HEK293 (cell line): ENCODE measurements around the gene AEN.

ENCODE experiments used
- EGR2 ChIP-seq: fragments of 450-650 bp; formaldehyde crosslinking; IDR thresholded peaks from 2 replicates; pipeline ENCODE4 v1.5.1; 2016; ENCODE audit warnings: low read depth, missing biosample characterization, missing genetic modification characterization
- GLIS2 ChIP-seq: fragments of 450-650 bp; formaldehyde crosslinking; IDR thresholded peaks from 2 replicates; pipeline ENCODE4 v1.5.1; 2016; ENCODE audit warnings: missing biosample characterization, missing genetic modification characterization
- HOXC10 ChIP-seq: sonication (generic); formaldehyde crosslinking; IDR thresholded peaks from 2 replicates; pipeline ENCODE4 v1.8.1; 2023; ENCODE audit warnings: mild to moderate bottlenecking, missing genetic modification reagents
- OVOL3 ChIP-seq: fragments of 450-650 bp; formaldehyde crosslinking; IDR thresholded peaks from 2 replicates; pipeline ENCODE4 v1.5.1; 2016; ENCODE audit warnings: missing biosample characterization, missing genetic modification characterization
- TRIM28 ChIP-seq: IDR thresholded peaks from 2 replicates; pipeline ENCODE4 v1.6.1; 2011; ENCODE audit warnings: low read length, control low read depth, borderline replicate concordance
- WT1 ChIP-seq: fragments of 450-650 bp; formaldehyde crosslinking; IDR thresholded peaks from 2 replicates; pipeline ENCODE4 v1.5.1; 2016; ENCODE audit warnings: missing biosample characterization, missing genetic modification characterization
- ZBTB17 ChIP-seq: fragments of 450-650 bp; formaldehyde crosslinking; IDR thresholded peaks from 2 replicates; pipeline ENCODE4 v1.5.1; 2016; ENCODE audit warnings: missing biosample characterization, missing genetic modification characterization
- ZFHX2 ChIP-seq: fragments of 450-650 bp; formaldehyde crosslinking; conservative IDR thresholded peaks from 2 replicates; pipeline ENCODE4 v1.5.1; 2016; ENCODE audit warnings: missing biosample characterization, missing genetic modification characterization
- ZFP37 ChIP-seq: fragments of 450-650 bp; formaldehyde crosslinking; IDR thresholded peaks from 2 replicates; pipeline ENCODE4 v1.5.1; 2016; ENCODE audit warnings: missing biosample characterization, missing genetic modification characterization
- ZNF114 ChIP-seq: fragments of 450-650 bp; formaldehyde crosslinking; IDR thresholded peaks from 2 replicates; pipeline ENCODE4 v1.5.0; 2017; ENCODE audit warnings: missing biosample characterization, missing genetic modification characterization
- ZNF16 ChIP-seq: fragments of 450-650 bp; formaldehyde crosslinking; IDR thresholded peaks from 2 replicates; pipeline ENCODE4 v1.5.1; 2016; ENCODE audit warnings: low read depth, missing biosample characterization, missing genetic modification characterization
- ZNF23 ChIP-seq: fragments of 450-650 bp; formaldehyde crosslinking; IDR thresholded peaks from 2 replicates; pipeline ENCODE4 v1.5.1; 2016; ENCODE audit warnings: missing biosample characterization, missing genetic modification characterization, borderline replicate concordance
- ZNF248 ChIP-seq: fragments of 450-650 bp; formaldehyde crosslinking; IDR thresholded peaks from 2 replicates; pipeline ENCODE4 v1.5.1; 2017; ENCODE audit warnings: missing biosample characterization, missing genetic modification characterization
- ZNF335 ChIP-seq: fragments of 450-650 bp; formaldehyde crosslinking; conservative IDR thresholded peaks from 2 replicates; pipeline ENCODE4 v1.5.1; 2016; ENCODE audit warnings: missing biosample characterization, missing genetic modification characterization
- ZNF341 ChIP-seq: fragments of 450-650 bp; formaldehyde crosslinking; IDR thresholded peaks from 2 replicates; pipeline ENCODE4; 2016; ENCODE audit warnings: low read depth, missing biosample characterization, missing genetic modification characterization
- ZNF560 ChIP-seq: fragments of 450-650 bp; formaldehyde crosslinking; IDR thresholded peaks from 2 replicates; pipeline ENCODE4 v1.5.1; 2017; ENCODE audit warnings: missing biosample characterization, missing genetic modification characterization, borderline replicate concordance
- ZNF600 ChIP-seq: fragments of 450-650 bp; formaldehyde crosslinking; IDR thresholded peaks from 2 replicates; pipeline ENCODE4 v1.5.1; 2016; ENCODE audit warnings: missing biosample characterization, missing genetic modification characterization
- ZNF621 ChIP-seq: fragments of 450-650 bp; formaldehyde crosslinking; IDR thresholded peaks from 2 replicates; pipeline ENCODE4 v1.5.1; 2017; ENCODE audit warnings: missing biosample characterization, missing genetic modification characterization
- ZNF623 ChIP-seq: fragments of 450-650 bp; formaldehyde crosslinking; IDR thresholded peaks from 2 replicates; pipeline ENCODE4 v1.5.1; 2016; ENCODE audit warnings: missing biosample characterization, missing genetic modification characterization
- ZNF664 ChIP-seq: fragments of 450-650 bp; formaldehyde crosslinking; IDR thresholded peaks from 2 replicates; pipeline ENCODE4 v1.5.1; 2016; ENCODE audit warnings: missing biosample characterization, missing genetic modification characterization
- ZNF707 ChIP-seq: fragments of 450-650 bp; formaldehyde crosslinking; IDR thresholded peaks from 2 replicates; pipeline ENCODE4 v1.5.1; 2016; ENCODE audit warnings: missing biosample characterization, missing genetic modification characterization
- ZNF785 ChIP-seq: fragments of 450-650 bp; formaldehyde crosslinking; IDR thresholded peaks from 2 replicates; pipeline ENCODE4 v1.5.1; 2016; ENCODE audit warnings: missing biosample characterization, missing genetic modification characterization
- ZNF792 ChIP-seq: fragments of 450-650 bp; formaldehyde crosslinking; IDR thresholded peaks from 2 replicates; pipeline ENCODE4 v1.5.1; 2016; ENCODE audit warnings: missing biosample characterization, missing genetic modification characterization
- TF ChIP-seq, protein P1 (sequence below): fragments of 450-650 bp; formaldehyde crosslinking; optimal IDR thresholded peaks from 2 replicates; pipeline ENCODE3; 2016; ENCODE audit warnings: missing biosample characterization, mild to moderate bottlenecking, missing genetic modification characterization
- TF ChIP-seq, protein P2 (sequence below): fragments of 450-650 bp; formaldehyde crosslinking; IDR thresholded peaks from 2 replicates; pipeline ENCODE4 v1.5.1; 2016; ENCODE audit warnings: missing biosample characterization, missing genetic modification characterization
- TF ChIP-seq, protein P3 (sequence below): fragments of 450-650 bp; formaldehyde crosslinking; IDR thresholded peaks from 2 replicates; pipeline ENCODE4 v1.5.1; 2016; ENCODE audit warnings: missing biosample characterization, missing genetic modification characterization
- TF ChIP-seq, protein P4 (sequence below): fragments of 450-650 bp; formaldehyde crosslinking; IDR thresholded peaks from 2 replicates; pipeline ENCODE4 v1.5.1; 2016; ENCODE audit warnings: missing biosample characterization, missing genetic modification characterization, borderline replicate concordance
- TF ChIP-seq, protein P5 (sequence below): fragments of 450-650 bp; formaldehyde crosslinking; IDR thresholded peaks from 2 replicates; pipeline ENCODE4 v1.5.1; 2016; ENCODE audit warnings: missing biosample characterization, missing genetic modification characterization, low read depth

Gene AEN

DNA sequence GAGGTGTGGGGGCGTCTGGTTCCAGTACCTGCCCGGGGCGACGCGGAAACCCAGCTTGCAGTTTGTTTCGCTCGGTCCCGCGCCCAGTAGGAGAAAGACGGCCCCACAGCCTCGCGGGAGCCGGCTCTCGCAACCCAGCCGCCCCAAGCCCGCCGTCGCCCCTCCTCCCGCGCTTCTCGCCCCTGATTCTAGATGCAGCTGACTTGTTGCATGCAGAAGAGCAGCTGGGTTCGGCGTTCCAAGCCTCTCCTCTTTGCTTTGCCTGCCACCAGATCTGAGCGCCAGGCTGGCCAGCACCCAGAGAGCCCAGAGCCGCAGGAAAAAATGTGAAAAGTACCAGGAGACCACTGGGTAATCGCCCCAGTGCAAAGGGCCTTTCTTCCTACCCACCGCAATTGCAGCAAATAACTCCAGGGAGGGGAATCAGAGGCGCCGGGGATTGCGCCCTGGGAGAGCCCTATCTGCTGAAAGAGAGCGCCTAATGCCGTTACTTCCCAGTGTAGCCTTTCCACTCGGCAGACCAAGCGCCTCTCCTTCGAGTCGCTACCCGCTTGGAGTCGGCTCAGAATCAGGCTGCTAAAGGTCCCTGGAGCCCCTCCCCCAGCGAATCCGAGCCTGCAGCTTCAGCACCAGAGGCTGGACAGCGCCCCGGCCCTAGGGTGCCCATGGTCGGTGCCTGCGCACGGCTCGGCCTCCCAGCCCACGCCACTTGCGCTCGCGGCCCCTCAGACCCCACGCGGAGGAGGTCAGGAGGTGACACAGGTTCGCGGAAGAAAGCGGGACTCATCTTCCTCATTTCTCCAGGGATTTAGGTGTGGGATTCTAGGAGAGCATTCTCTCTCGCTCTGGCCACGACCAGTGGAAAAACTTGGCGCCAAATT is 15.7 kb upstream of the AEN start (continued):
- TF ChIP-seq ZNF785 (tag by site-specific recombination) (peak; percentile 84), ZNF792 (tag by site-specific recombination) (no peak), GLIS2 (tag by site-specific recombination) (peak; percentile 78), ZFP37 (tag by site-specific recombination) (peak; percentile 80), ZNF600 (tag by site-specific recombination) (peak; percentile 74), ZNF335 (tag by site-specific recombination) (peak; percentile 99), EGR2 (tag by site-specific recombination) (no peak), ZNF341 (peak; percentile 37), ZNF621 (tag by site-specific recombination) (no peak), ZBTB17 (tag by site-specific recombination) (peak; percentile 98), TRIM28 (peak; percentile 31; the same call in 1 of the 2 replicates), OVOL3 (tag by site-specific recombination) (no peak), WT1 (tag by site-specific recombination) (peak; percentile 26; the same call in 1 of the 2 replicates), ZNF16 (no peak), ZNF248 (tag by site-specific recombination) (no peak), ZNF560 (tag by site-specific recombination) (no peak), ZNF623 (tag by site-specific recombination) (no peak), ZNF664 (tag by site-specific recombination) (no peak), ZFHX2 (tag by site-specific recombination) (peak; percentile 61), ZNF114 (tag by site-specific recombination) (no peak), ZNF707 (tag by site-specific recombination) (no peak), HOXC10 (CRISPR knock-in tag) (no peak), ZNF23 (tag by site-specific recombination) (no peak)
- TF ChIP-seq, protein P1, sequence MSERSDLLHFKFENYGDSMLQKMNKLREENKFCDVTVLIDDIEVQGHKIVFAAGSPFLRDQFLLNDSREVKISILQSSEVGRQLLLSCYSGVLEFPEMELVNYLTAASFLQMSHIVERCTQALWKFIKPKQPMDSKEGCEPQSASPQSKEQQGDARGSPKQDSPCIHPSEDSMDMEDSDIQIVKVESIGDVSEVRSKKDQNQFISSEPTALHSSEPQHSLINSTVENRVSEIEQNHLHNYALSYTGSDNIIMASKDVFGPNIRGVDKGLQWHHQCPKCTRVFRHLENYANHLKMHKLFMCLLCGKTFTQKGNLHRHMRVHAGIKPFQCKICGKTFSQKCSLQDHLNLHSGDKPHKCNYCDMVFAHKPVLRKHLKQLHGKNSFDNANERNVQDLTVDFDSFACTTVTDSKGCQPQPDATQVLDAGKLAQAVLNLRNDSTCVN (tag by site-specific recombination), result peak; percentile 62
- TF ChIP-seq, protein P2, sequence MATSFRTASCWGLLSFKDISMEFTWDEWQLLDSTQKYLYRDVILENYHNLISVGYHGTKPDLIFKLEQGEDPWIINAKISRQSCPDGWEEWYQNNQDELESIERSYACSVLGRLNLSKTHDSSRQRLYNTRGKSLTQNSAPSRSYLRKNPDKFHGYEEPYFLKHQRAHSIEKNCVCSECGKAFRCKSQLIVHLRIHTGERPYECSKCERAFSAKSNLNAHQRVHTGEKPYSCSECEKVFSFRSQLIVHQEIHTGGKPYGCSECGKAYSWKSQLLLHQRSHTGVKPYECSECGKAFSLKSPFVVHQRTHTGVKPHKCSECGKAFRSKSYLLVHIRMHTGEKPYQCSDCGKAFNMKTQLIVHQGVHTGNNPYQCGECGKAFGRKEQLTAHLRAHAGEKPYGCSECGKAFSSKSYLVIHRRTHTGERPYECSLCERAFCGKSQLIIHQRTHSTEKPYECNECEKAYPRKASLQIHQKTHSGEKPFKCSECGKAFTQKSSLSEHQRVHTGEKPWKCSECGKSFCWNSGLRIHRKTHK, result no peak
- TF ChIP-seq, protein P3, sequence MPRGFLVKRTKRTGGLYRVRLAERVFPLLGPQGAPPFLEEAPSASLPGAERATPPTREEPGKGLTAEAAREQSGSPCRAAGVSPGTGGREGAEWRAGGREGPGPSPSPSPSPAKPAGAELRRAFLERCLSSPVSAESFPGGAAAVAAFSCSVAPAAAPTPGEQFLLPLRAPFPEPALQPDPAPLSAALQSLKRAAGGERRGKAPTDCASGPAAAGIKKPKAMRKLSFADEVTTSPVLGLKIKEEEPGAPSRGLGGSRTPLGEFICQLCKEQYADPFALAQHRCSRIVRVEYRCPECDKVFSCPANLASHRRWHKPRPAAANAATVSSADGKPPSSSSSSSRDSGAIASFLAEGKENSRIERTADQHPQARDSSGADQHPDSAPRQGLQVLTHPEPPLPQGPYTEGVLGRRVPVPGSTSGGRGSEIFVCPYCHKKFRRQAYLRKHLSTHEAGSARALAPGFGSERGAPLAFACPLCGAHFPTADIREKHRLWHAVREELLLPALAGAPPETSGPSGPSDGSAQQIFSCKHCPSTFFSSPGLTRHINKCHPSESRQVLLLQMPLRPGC (tag by site-specific recombination), result no peak
- TF ChIP-seq, protein P4, sequence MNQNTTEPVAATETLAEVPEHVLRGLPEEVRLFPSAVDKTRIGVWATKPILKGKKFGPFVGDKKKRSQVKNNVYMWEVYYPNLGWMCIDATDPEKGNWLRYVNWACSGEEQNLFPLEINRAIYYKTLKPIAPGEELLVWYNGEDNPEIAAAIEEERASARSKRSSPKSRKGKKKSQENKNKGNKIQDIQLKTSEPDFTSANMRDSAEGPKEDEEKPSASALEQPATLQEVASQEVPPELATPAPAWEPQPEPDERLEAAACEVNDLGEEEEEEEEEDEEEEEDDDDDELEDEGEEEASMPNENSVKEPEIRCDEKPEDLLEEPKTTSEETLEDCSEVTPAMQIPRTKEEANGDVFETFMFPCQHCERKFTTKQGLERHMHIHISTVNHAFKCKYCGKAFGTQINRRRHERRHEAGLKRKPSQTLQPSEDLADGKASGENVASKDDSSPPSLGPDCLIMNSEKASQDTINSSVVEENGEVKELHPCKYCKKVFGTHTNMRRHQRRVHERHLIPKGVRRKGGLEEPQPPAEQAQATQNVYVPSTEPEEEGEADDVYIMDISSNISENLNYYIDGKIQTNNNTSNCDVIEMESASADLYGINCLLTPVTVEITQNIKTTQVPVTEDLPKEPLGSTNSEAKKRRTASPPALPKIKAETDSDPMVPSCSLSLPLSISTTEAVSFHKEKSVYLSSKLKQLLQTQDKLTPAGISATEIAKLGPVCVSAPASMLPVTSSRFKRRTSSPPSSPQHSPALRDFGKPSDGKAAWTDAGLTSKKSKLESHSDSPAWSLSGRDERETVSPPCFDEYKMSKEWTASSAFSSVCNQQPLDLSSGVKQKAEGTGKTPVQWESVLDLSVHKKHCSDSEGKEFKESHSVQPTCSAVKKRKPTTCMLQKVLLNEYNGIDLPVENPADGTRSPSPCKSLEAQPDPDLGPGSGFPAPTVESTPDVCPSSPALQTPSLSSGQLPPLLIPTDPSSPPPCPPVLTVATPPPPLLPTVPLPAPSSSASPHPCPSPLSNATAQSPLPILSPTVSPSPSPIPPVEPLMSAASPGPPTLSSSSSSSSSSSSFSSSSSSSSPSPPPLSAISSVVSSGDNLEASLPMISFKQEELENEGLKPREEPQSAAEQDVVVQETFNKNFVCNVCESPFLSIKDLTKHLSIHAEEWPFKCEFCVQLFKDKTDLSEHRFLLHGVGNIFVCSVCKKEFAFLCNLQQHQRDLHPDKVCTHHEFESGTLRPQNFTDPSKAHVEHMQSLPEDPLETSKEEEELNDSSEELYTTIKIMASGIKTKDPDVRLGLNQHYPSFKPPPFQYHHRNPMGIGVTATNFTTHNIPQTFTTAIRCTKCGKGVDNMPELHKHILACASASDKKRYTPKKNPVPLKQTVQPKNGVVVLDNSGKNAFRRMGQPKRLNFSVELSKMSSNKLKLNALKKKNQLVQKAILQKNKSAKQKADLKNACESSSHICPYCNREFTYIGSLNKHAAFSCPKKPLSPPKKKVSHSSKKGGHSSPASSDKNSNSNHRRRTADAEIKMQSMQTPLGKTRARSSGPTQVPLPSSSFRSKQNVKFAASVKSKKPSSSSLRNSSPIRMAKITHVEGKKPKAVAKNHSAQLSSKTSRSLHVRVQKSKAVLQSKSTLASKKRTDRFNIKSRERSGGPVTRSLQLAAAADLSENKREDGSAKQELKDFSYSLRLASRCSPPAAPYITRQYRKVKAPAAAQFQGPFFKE (tag by site-specific recombination), result no peak
- TF ChIP-seq, protein P5, sequence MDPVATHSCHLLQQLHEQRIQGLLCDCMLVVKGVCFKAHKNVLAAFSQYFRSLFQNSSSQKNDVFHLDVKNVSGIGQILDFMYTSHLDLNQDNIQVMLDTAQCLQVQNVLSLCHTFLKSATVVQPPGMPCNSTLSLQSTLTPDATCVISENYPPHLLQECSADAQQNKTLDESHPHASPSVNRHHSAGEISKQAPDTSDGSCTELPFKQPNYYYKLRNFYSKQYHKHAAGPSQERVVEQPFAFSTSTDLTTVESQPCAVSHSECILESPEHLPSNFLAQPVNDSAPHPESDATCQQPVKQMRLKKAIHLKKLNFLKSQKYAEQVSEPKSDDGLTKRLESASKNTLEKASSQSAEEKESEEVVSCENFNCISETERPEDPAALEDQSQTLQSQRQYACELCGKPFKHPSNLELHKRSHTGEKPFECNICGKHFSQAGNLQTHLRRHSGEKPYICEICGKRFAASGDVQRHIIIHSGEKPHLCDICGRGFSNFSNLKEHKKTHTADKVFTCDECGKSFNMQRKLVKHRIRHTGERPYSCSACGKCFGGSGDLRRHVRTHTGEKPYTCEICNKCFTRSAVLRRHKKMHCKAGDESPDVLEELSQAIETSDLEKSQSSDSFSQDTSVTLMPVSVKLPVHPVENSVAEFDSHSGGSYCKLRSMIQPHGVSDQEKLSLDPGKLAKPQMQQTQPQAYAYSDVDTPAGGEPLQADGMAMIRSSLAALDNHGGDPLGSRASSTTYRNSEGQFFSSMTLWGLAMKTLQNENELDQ (tag by site-specific recombination), result no peak
